Mucosa of rectum (tissue), 2 donors: ENCODE measurements around the gene HBZ.

ENCODE experiments used
- H3K27ac ChIP-seq, 2 donors: one replicate each; pipeline ENCODE4 v1.7.0; 2013; ENCODE audit warnings: inconsistent platforms in 2 of 2, low read depth in 2 of 2, low read length in 2 of 2
- H3K27me3 ChIP-seq, 2 donors: one replicate each; pipeline ENCODE4 v1.7.0; 2013; ENCODE audit warnings: low read length in 2 of 2; ENCODE audit not compliant: control insufficient read depth in 2 of 2, insufficient read depth in 2 of 2
- H3K36me3 ChIP-seq, 2 donors: one replicate each; pipeline ENCODE4 v1.7.0; 2013; ENCODE audit warnings: low read length in 2 of 2; ENCODE audit not compliant: control insufficient read depth in 2 of 2, insufficient read depth in 2 of 2
- H3K4me1 ChIP-seq, 2 donors: one replicate each; pipeline ENCODE4 v1.7.0; 2013; ENCODE audit warnings: low read length in 2 of 2, mild to moderate bottlenecking in 1 of 2; ENCODE audit not compliant: control insufficient read depth in 2 of 2, insufficient read depth in 2 of 2
- H3K4me3 ChIP-seq, 2 donors: one replicate each; pipeline ENCODE4 v1.7.0; 2013; ENCODE audit warnings: low read length in 2 of 2
- H3K9ac ChIP-seq, 2 donors: one replicate each; pipeline ENCODE4 v1.7.0; 2013; ENCODE audit warnings: low read length in 2 of 2, low read depth in 1 of 2, mild to moderate bottlenecking in 1 of 2
- H3K9me3 ChIP-seq, 2 donors: one replicate each; pipeline ENCODE4 v1.7.0; 2013; ENCODE audit warnings: low read length in 2 of 2; ENCODE audit not compliant: control insufficient read depth in 2 of 2
- donor health status: healthy.
- donor health status: Normal muscosa, but diverticular disease.

Gene HBZ

GRCh38 chr16:152141-153128 lies at the start of gene HBZ:
Gene HBZ (plus strand): TSS chr16:152644. CDS start chr16:152910, 266 bp downstream.
- H3K36me3 ChIP-seq: no peaks in the 10 kb centered on the region
- H3K4me1 ChIP-seq: peaks cover 2 to 3% of the 10 kb centered on the region in 2 donors
- no peak within 1 kb of the TSS for H3K9ac ChIP-seq
- no peaks in the 10 kb centered on the region for H3K9me3 ChIP-seq
- no peak within 1 kb of the TSS for H3K27ac ChIP-seq
- H3K4me3 ChIP-seq: no peak within 1 kb of the TSS
- peaks cover 12 to 14% of the 10 kb centered on the region in 2 donors for H3K27me3 ChIP-seq

- H3K36me3 ChIP-seq: peaks cover 3 to 12% of the 10 kb centered on the region in 2 donors
- no peak overlapping the region for H3K9ac ChIP-seq
- H3K27me3 ChIP-seq: no peaks in the 10 kb centered on the region
- H3K27ac ChIP-seq: no peak overlapping the region
- H3K9me3 ChIP-seq: no peaks in the 10 kb centered on the region
- peaks cover 0 to 4% of the 10 kb centered on the region in 2 donors for H3K4me1 ChIP-seq
- no peak overlapping the region for H3K4me3 ChIP-seq
Measured at GRCh38 chr16:104355-104754, 48.1 kb upstream of the HBZ start.

GRCh38 chr16:104928-105327 lies 47.5 kb upstream of the HBZ start:
- H3K27me3 ChIP-seq: no peaks in the 10 kb centered on the region
- no peak overlapping the region for H3K4me3 ChIP-seq
- no peaks in the 10 kb centered on the region for H3K9me3 ChIP-seq
- H3K9ac ChIP-seq: no peak overlapping the region
- peaks cover 0 to 4% of the 10 kb centered on the region in 2 donors for H3K4me1 ChIP-seq
- H3K36me3 ChIP-seq: peaks cover 3 to 13% of the 10 kb centered on the region in 2 donors
- H3K27ac ChIP-seq: no peak overlapping the region

GRCh38 chr16:105521-105920 lies 46.9 kb upstream of the HBZ start:
- peaks cover 3 to 17% of the 10 kb centered on the region in 2 donors for H3K36me3 ChIP-seq
- peaks cover 0 to 4% of the 10 kb centered on the region in 2 donors for H3K4me1 ChIP-seq
- no peaks in the 10 kb centered on the region for H3K9me3 ChIP-seq
- H3K9ac ChIP-seq: no peak overlapping the region
- no peak overlapping the region for H3K4me3 ChIP-seq
- no peak overlapping the region for H3K27ac ChIP-seq
- H3K27me3 ChIP-seq: no peaks in the 10 kb centered on the region

GRCh38 chr16:106623-107324 lies 45.7 kb upstream of the HBZ start:
- H3K4me1 ChIP-seq: peaks cover 0 to 2% of the 10 kb centered on the region in 2 donors
- H3K9ac ChIP-seq: no peak overlapping the region

GRCh38 chr16:112153-112840 lies 40.1 kb upstream of the HBZ start:
- H3K9me3 ChIP-seq: no peaks in the 10 kb centered on the region
- no peaks in the 10 kb centered on the region for H3K4me1 ChIP-seq
- no peaks in the 10 kb centered on the region for H3K27me3 ChIP-seq
- no peak overlapping the region for H3K27ac ChIP-seq
- H3K4me3 ChIP-seq: no peak overlapping the region
- peaks cover 2 to 27% of the 10 kb centered on the region in 2 donors for H3K36me3 ChIP-seq
- no peak overlapping the region for H3K9ac ChIP-seq

More at GRCh38 chr16:106623-107324, 45.7 kb upstream of the HBZ start:
- Histone ChIP-seq H3K27me3 (no peaks in the 10 kb centered on the region), H3K27ac (no peak overlapping the region), H3K4me3 (no peak overlapping the region), H3K9me3 (no peaks in the 10 kb centered on the region), H3K36me3 (peaks cover 3 to 17% of the 10 kb centered on the region in 2 donors)

- Histone ChIP-seq H3K27ac (no peak overlapping the region), H3K36me3 (peaks cover 2 to 25% of the 10 kb centered on the region in 2 donors), H3K27me3 (no peaks in the 10 kb centered on the region), H3K9me3 (no peaks in the 10 kb centered on the region), H3K9ac (no peak overlapping the region), H3K4me3 (no peak overlapping the region), H3K4me1 (peaks cover 3 to 6% of the 10 kb centered on the region in 2 donors)
Measured at GRCh38 chr16:114327-114726, 38.1 kb upstream of the HBZ start.

GRCh38 chr16:116015-116414 lies 36.4 kb upstream of the HBZ start:
- no peak overlapping the region for H3K4me3 ChIP-seq
- peaks cover 3 to 6% of the 10 kb centered on the region in 2 donors for H3K4me1 ChIP-seq
- H3K27ac ChIP-seq: no peak overlapping the region
- no peaks in the 10 kb centered on the region for H3K9me3 ChIP-seq
- H3K9ac ChIP-seq: no peak overlapping the region
- no peaks in the 10 kb centered on the region for H3K27me3 ChIP-seq
- peaks cover 2 to 19% of the 10 kb centered on the region in 2 donors for H3K36me3 ChIP-seq

GRCh38 chr16:117379-118365 lies 34.8 kb upstream of the HBZ start:
- peak overlapping the region in 1 of 2 donors; percentile 26 for H3K9ac ChIP-seq
- H3K27ac ChIP-seq: no peak overlapping the region
- no peaks in the 10 kb centered on the region for H3K27me3 ChIP-seq
- H3K4me1 ChIP-seq: peaks cover 3 to 6% of the 10 kb centered on the region in 2 donors
- no peaks in the 10 kb centered on the region for H3K9me3 ChIP-seq
- peaks cover 2 to 8% of the 10 kb centered on the region in 2 donors for H3K36me3 ChIP-seq
- H3K4me3 ChIP-seq: no peak overlapping the region
